Caco-2 (cell line): Measurements from ENCODE around the gene BUB1. TPM values are rescaled to one million over a fixed set of nuclear protein-coding genes. Genes with fewer than 3 reads are reported as not detected.
A peak's percentile ranks its signal among the peaks of the same experiment; 100 is the strongest.

ENCODE experiments used
- BruUV-seq: library from RNA; stranded (reverse); fragments of 400-500 nt; replicated peaks from 2 replicates; lab custom pipeline; 2021; lab: Mats Ljungman, UMichigan
- CTCF ChIA-PET: fragments of 300-600 bp; sonication (Branson Sonifier 250); formaldehyde crosslinking; loops from one replicate; lab custom pipeline; 2022; ENCODE audit warnings: antibody characterized with exemption; lab: Charles Lee
- POLR2A ChIA-PET: fragments of 300-600 bp; sonication (Branson Sonifier 250); formaldehyde crosslinking; loops from one replicate; lab custom pipeline; 2022; ENCODE audit warnings: antibody characterized with exemption; lab: Charles Lee
- DNase-seq, 2 experiments: peaks; one replicate each; pipeline versions ENCODE4 v3.0.0 to v3.0.0-alpha.2; 2020 to 2022
- H3K27me3 ChIP-seq: replicated peaks from 2 replicates; pipeline ENCODE4 v1.6.0; 2011; ENCODE audit warnings: low read length; ENCODE audit not compliant: control insufficient read depth, insufficient read depth
- H3K36me3 ChIP-seq: 2 replicates; pipeline ENCODE4 v1.5.1; 2011; ENCODE audit warnings: low read length; ENCODE audit not compliant: control insufficient read depth, insufficient read depth
- H3K4me1 ChIP-seq: fragments of 250-450 bp; sonication (Bioruptor Pico); 2 replicates; pipeline ENCODE4 v1.5.1; 2020; ENCODE audit warnings: mild to moderate bottlenecking
- H3K4me3 ChIP-seq: 2 replicates; pipeline ENCODE4 v1.5.1; 2011; ENCODE audit warnings: low read depth, mild to moderate bottlenecking, control low read depth, low read length
- H3K9me3 ChIP-seq: fragments of 250-450 bp; sonication (Bioruptor Pico); 2 replicates; pipeline ENCODE4 v1.5.1; 2020; ENCODE audit warnings: mild to moderate bottlenecking, moderate library complexity
- H3K27ac Mint-ChIP-seq: one replicate; pipeline ENCODE4 v1.8.0; 2022; ENCODE audit warnings: mixed read lengths; ENCODE audit not compliant: unreplicated experiment
- H3K27me3 Mint-ChIP-seq: one replicate; pipeline ENCODE4 v1.8.0; 2022; ENCODE audit warnings: mixed read lengths; ENCODE audit not compliant: insufficient read depth, unreplicated experiment
- H3K36me3 Mint-ChIP-seq: one replicate; pipeline ENCODE4 v1.8.0; 2022; ENCODE audit warnings: mild to moderate bottlenecking, mixed read lengths; ENCODE audit not compliant: insufficient read depth, unreplicated experiment
- H3K4me1 Mint-ChIP-seq: one replicate; pipeline ENCODE4 v1.8.0; 2022; ENCODE audit warnings: low read depth, mixed read lengths; ENCODE audit not compliant: unreplicated experiment
- H3K4me3 Mint-ChIP-seq: one replicate; pipeline ENCODE4 v1.8.0; 2022; ENCODE audit warnings: mild to moderate bottlenecking, moderate library complexity, mixed read lengths; ENCODE audit not compliant: unreplicated experiment
- H3K9me3 Mint-ChIP-seq: one replicate; pipeline ENCODE4 v1.8.0; 2022; ENCODE audit warnings: mixed read lengths; ENCODE audit not compliant: unreplicated experiment
- intact Hi-C: fragments of 100-400 bp; cut with micrococcal nuclease; formaldehyde crosslinking; loops from one replicate; pipeline ENCODE4 v1.10.0; 2022; ENCODE audit not compliant: unreplicated experiment
- total RNA-seq: library from RNA; stranded (reverse); gene quantifications from 2 replicates; pipeline ENCODE4 v1.2.3, GENCODE V29; 2022
- TF ChIP-seq, protein P1 (sequence below), 2 experiments: fragments of 200-600 bp in 1 of 2; IDR thresholded peaks; 1 replicate in 1 of 2; 2 replicates in 1 of 2; pipeline versions ENCODE4 v1.5.1 to v1.8.0; 2011 to 2022; ENCODE audit warnings: antibody characterized with exemption in 1 of 2, control low read depth in 1 of 2, inconsistent platforms in 1 of 2, low read depth in 1 of 2, low read length in 1 of 2, mild to moderate bottlenecking in 1 of 2, moderate library complexity in 1 of 2; ENCODE audit not compliant: insufficient read depth in 1 of 2, severe bottlenecking in 1 of 2, unreplicated experiment in 1 of 2

The BUB1 gene
- total RNA-seq, 1 experiment from 2014 or later = 60.7 TPM

DNA sequence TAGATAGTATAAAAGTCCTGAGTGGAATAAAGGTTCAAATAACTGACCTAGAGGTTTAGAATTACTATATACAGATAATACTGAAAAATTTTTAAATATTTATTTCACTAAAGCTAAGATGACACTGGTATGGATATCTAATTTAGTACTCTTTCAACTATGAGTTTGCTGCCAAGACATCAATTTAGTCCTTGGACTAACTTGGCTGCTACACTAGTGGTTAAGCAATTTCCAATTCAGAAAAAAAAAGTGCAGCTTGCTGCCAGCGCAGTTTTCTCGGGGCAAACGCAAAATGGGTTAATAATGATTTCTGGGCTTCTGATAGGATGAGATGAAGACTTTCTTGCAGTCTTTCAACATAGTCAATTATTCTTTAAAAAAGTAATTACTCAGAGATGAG is 10.8 kb downstream of the BUB1 start:
- Histone ChIP-seq H3K36me3 (peaks cover 1% of the 10 kb centered on the region; the same call in 1 of the 2 replicates), H3K27me3 (no peaks in the 10 kb centered on the region), H3K9me3 (no peaks in the 10 kb centered on the region), H3K4me3 (no peak overlapping the region), H3K4me1 (no peaks in the 10 kb centered on the region)
- BruUV-seq = no TSS peak
- Mint-ChIP-seq H3K36me3 (peaks cover 78% of the 10 kb centered on the region), H3K9me3 (no peaks in the 10 kb centered on the region), H3K4me3 (no peak overlapping the region), H3K27me3 (no peaks in the 10 kb centered on the region), H3K27ac (no peak overlapping the region), H3K4me1 (no peaks in the 10 kb centered on the region)
- intact Hi-C loops = no loop called here
- ChIA-PET POLR2A (no interaction called here), CTCF (no interaction called here)
- TF ChIP-seq, protein P1, sequence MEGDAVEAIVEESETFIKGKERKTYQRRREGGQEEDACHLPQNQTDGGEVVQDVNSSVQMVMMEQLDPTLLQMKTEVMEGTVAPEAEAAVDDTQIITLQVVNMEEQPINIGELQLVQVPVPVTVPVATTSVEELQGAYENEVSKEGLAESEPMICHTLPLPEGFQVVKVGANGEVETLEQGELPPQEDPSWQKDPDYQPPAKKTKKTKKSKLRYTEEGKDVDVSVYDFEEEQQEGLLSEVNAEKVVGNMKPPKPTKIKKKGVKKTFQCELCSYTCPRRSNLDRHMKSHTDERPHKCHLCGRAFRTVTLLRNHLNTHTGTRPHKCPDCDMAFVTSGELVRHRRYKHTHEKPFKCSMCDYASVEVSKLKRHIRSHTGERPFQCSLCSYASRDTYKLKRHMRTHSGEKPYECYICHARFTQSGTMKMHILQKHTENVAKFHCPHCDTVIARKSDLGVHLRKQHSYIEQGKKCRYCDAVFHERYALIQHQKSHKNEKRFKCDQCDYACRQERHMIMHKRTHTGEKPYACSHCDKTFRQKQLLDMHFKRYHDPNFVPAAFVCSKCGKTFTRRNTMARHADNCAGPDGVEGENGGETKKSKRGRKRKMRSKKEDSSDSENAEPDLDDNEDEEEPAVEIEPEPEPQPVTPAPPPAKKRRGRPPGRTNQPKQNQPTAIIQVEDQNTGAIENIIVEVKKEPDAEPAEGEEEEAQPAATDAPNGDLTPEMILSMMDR (IDR thresholded peaks at IDR 0.05; ENCODE audit: insufficient read depth in 1 of 2, low read depth in 1 of 2, low read length in 1 of 2, severe bottlenecking in 1 of 2, unreplicated experiment in 1 of 2) = no peak
- DNase-seq = no peak

DNA sequence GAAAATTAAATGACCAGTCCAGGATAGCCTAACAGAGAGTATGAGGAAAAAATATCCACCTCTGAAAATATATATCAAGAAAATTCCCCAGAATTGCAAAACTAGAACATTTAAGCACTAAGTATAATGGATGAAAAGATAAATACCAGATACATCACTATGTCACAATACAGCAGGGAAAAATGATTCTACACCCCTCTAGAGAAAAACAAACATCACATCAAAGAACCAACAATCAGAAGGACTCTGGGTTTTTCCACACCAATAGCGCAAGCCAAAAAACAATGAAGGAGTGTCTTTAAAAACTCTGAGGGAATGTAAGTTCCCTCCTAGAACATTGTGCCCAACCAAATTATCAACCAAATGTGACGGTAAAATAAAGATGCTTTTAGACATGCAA is 13.7 kb downstream of the BUB1 start:
- no peaks in the 10 kb centered on the region for H3K27me3 ChIP-seq
- H3K36me3 ChIP-seq = peaks cover 1% of the 10 kb centered on the region; the same call in 1 of the 2 replicates
- intact Hi-C loops = no loop called here
- no peaks in the 10 kb centered on the region for H3K9me3 Mint-ChIP-seq
- no peak for DNase-seq
- H3K36me3 Mint-ChIP-seq = peaks cover 85% of the 10 kb centered on the region
- no peaks in the 10 kb centered on the region for H3K4me1 Mint-ChIP-seq
- H3K27ac Mint-ChIP-seq = peak overlapping the region; percentile 35
- H3K9me3 ChIP-seq = no peaks in the 10 kb centered on the region
- H3K4me1 ChIP-seq = no peaks in the 10 kb centered on the region
- ChIA-PET CTCF (interaction anchor here (0.6 kb wide), 1 partner anchor 60 kb away, joined by 4 read pairs; no protein-coding TSS in a partner anchor), POLR2A (interaction anchor here (0.7 kb wide), 1 partner anchor 16 kb away, joined by 4 read pairs; no protein-coding TSS in a partner anchor)
- no peak overlapping the region for H3K4me3 Mint-ChIP-seq
- TF ChIP-seq, protein P1 (IDR thresholded peaks at IDR 0.05; ENCODE audit: insufficient read depth in 1 of 2, low read depth in 1 of 2, low read length in 1 of 2, severe bottlenecking in 1 of 2, unreplicated experiment in 1 of 2) = no peak
- no peak overlapping the region for H3K4me3 ChIP-seq
- H3K27me3 Mint-ChIP-seq = no peaks in the 10 kb centered on the region
- no TSS peak for BruUV-seq

DNA sequence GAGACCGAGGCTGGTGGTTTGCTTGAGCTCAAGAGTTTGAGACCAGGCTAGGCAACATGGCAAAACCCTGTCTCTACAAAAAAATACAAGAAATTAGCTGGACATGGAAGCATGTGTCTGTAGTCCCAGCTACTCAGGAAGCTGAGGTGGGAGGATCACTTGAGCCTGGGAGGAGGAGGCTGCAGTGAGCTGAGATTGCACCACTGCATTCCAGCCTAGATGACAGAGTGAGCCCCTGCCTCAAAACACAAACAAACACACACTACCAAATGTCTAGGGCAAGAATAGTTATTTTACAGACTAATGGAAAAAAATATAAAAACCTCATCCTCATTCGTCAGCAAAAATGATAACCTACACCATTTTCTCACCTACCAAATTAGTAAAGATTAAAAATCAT is 15.3 kb downstream of the BUB1 start:
- no peaks in the 10 kb centered on the region for H3K27me3 ChIP-seq
- no peaks in the 10 kb centered on the region for H3K9me3 ChIP-seq
- Mint-ChIP-seq H3K4me3 (no peak overlapping the region), H3K36me3 (peaks cover 86% of the 10 kb centered on the region), H3K27me3 (no peaks in the 10 kb centered on the region), H3K9me3 (no peaks in the 10 kb centered on the region), H3K4me1 (peaks cover 7% of the 10 kb centered on the region), H3K27ac (no peak overlapping the region)
- ChIA-PET POLR2A (no interaction called here), CTCF (no interaction called here)
- H3K4me3 ChIP-seq = no peak overlapping the region
- H3K36me3 ChIP-seq = peaks cover 3% of the 10 kb centered on the region; the same call in 1 of the 2 replicates
- no TSS peak for BruUV-seq
- TF ChIP-seq, protein P1 (IDR thresholded peaks at IDR 0.05; ENCODE audit: insufficient read depth in 1 of 2, low read depth in 1 of 2, low read length in 1 of 2, severe bottlenecking in 1 of 2, unreplicated experiment in 1 of 2) = no peak
- no peaks in the 10 kb centered on the region; the same call in 1 of the 2 replicates for H3K4me1 ChIP-seq
- peak in 1 of 2 experiments; percentile 22 for DNase-seq
- intact Hi-C loops = no loop called here
